GM12878 (cell line): ENCODE measurements around the gene EIF4B.

ENCODE experiments used
- BCL11A ChIP-seq: IDR thresholded peaks from 2 replicates; pipeline ENCODE4 v1.6.1; 2011; ENCODE audit warnings: low read depth, low read length
- EZH2 ChIP-seq: IDR thresholded peaks from 2 replicates; pipeline ENCODE4 v1.6.1; 2012; ENCODE audit warnings: low read depth, mild to moderate bottlenecking, control low read depth, inconsistent platforms, low read length, borderline replicate concordance; ENCODE audit not compliant: control insufficient read depth
- HDGF ChIP-seq: fragments of 450-650 bp; IDR thresholded peaks from 2 replicates; pipeline ENCODE4 v1.6.1; 2016; ENCODE audit warnings: antibody characterized with exemption

- TF ChIP-seq HDGF (no peak), EZH2 (no peak), BCL11A (no peak)
These were observed 44.3 kb downstream of the EIF4B start for GRCh38 chr12:53050426-53051057.
